DND-41 (cell line): ENCODE data around the gene SHROOM3.

Experiments
- ATAC-seq: fragments of 200-7000 bp; cut with Tn5 transposase; 3 replicates; pipeline ENCODE4 v1.9.1; 2021; ENCODE audit warnings: low read depth; ENCODE audit not compliant: insufficient read depth
- DNase-seq: peaks from one replicate; pipeline ENCODE4 v3.0.0-alpha.2; 2020
- H2AFZ ChIP-seq: 2 replicates; pipeline ENCODE4 v1.6.0; 2012; ENCODE audit warnings: low read depth, low read length
- H3K27ac ChIP-seq: 2 replicates; pipeline ENCODE4 v1.5.1; 2012; ENCODE audit warnings: low read length, inconsistent platforms
- H3K27me3 ChIP-seq: fragments of 200-600 bp; sonication (generic); 2 replicates; pipeline ENCODE4 v1.6.0; 2012; ENCODE audit warnings: low read length, mild to moderate bottlenecking, inconsistent platforms; ENCODE audit not compliant: insufficient read depth, poor library complexity
- H3K36me3 ChIP-seq: 2 replicates; pipeline ENCODE4 v1.5.1; 2012; ENCODE audit warnings: low read length, inconsistent platforms; ENCODE audit not compliant: insufficient read depth
- H3K4me1 ChIP-seq: 2 replicates; pipeline ENCODE4 v1.5.1; 2012; ENCODE audit warnings: mild to moderate bottlenecking, low read length; ENCODE audit not compliant: insufficient read depth
- H3K4me2 ChIP-seq: 2 replicates; pipeline ENCODE4 v1.6.0; 2012; ENCODE audit warnings: mild to moderate bottlenecking, moderate library complexity, low read length, inconsistent platforms; ENCODE audit not compliant: insufficient read depth
- H3K4me3 ChIP-seq, 2 experiments: fragments of 200-600 bp in 1 of 2; shearing (Covaris generic) in 1 of 2; 2 replicates each; pipeline ENCODE4 v1.5.1; 2012 to 2016; ENCODE audit warnings: inconsistent platforms in 2 of 2, low read length in 2 of 2, mild to moderate bottlenecking in 2 of 2, low read depth in 1 of 2, moderate library complexity in 1 of 2
- H3K79me2 ChIP-seq: 2 replicates; pipeline ENCODE4 v1.6.0; 2012; ENCODE audit warnings: low read length, inconsistent platforms; ENCODE audit not compliant: insufficient read depth
- H3K9ac ChIP-seq: 2 replicates; pipeline ENCODE4 v1.6.0; 2012; ENCODE audit warnings: low read depth, mild to moderate bottlenecking, inconsistent platforms, low read length, moderate library complexity
- H3K9me3 ChIP-seq: 2 replicates; pipeline ENCODE4 v1.5.1; 2012; ENCODE audit warnings: low read length, moderate library complexity, mild to moderate bottlenecking, inconsistent platforms; ENCODE audit not compliant: insufficient read depth, severe bottlenecking
- H4K20me1 ChIP-seq: 2 replicates; pipeline ENCODE4 v1.6.0; 2012; ENCODE audit warnings: low read length; ENCODE audit not compliant: insufficient read depth
- EZH2 ChIP-seq: IDR thresholded peaks from 3 replicates; pipeline ENCODE4 v1.6.1; 2012; ENCODE audit warnings: borderline replicate concordance, low read depth, mild to moderate bottlenecking, moderate library complexity, low read length, inconsistent platforms; ENCODE audit not compliant: severe bottlenecking
- TF ChIP-seq, protein P1 (sequence below): IDR thresholded peaks from 2 replicates; pipeline ENCODE4 v1.5.1; 2012; ENCODE audit warnings: borderline replicate concordance, low read length, moderate library complexity, mild to moderate bottlenecking; ENCODE audit not compliant: poor library complexity, severe bottlenecking; ENCODE audit errors: extremely low read depth

The SHROOM3 gene

DNA sequence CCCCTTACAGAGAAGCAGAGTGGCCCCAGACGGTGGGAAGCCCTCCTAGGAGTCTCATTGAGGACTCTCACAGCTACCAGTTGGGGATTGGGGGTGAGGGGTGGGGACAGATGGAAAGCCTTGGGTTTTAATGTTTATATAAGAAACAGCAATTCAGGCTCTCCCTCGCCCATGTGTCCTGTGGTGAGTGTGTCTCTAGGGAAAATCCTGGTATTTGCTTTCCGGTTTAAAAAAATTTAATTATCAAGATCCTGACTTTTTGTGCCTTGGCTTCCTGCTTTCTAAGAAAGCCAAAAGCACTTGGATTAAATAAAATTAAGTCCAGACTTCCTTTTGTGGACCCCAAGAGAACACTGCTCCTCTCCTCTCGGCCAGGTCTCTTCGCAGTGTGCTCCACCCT is 369.1 kb downstream of the SHROOM3 start:
- Histone ChIP-seq H3K79me2 (no peaks in the 10 kb centered on the region), H2AFZ (no peak overlapping the region), H4K20me1 (no peaks in the 10 kb centered on the region), H3K4me2 (no peak overlapping the region), H3K27ac (no peak overlapping the region), H3K9me3 (no peaks in the 10 kb centered on the region), H3K27me3 (peaks cover 2% of the 10 kb centered on the region), H3K4me1 (no peaks in the 10 kb centered on the region), H3K9ac (no peak overlapping the region), H3K36me3 (no peaks in the 10 kb centered on the region), H3K4me3 (no peak overlapping the region)
- no peak for ATAC-seq
- DNase-seq, result no peak
- TF ChIP-seq EZH2, result no peak
- TF ChIP-seq, protein P1, sequence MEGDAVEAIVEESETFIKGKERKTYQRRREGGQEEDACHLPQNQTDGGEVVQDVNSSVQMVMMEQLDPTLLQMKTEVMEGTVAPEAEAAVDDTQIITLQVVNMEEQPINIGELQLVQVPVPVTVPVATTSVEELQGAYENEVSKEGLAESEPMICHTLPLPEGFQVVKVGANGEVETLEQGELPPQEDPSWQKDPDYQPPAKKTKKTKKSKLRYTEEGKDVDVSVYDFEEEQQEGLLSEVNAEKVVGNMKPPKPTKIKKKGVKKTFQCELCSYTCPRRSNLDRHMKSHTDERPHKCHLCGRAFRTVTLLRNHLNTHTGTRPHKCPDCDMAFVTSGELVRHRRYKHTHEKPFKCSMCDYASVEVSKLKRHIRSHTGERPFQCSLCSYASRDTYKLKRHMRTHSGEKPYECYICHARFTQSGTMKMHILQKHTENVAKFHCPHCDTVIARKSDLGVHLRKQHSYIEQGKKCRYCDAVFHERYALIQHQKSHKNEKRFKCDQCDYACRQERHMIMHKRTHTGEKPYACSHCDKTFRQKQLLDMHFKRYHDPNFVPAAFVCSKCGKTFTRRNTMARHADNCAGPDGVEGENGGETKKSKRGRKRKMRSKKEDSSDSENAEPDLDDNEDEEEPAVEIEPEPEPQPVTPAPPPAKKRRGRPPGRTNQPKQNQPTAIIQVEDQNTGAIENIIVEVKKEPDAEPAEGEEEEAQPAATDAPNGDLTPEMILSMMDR, result no peak

DNA sequence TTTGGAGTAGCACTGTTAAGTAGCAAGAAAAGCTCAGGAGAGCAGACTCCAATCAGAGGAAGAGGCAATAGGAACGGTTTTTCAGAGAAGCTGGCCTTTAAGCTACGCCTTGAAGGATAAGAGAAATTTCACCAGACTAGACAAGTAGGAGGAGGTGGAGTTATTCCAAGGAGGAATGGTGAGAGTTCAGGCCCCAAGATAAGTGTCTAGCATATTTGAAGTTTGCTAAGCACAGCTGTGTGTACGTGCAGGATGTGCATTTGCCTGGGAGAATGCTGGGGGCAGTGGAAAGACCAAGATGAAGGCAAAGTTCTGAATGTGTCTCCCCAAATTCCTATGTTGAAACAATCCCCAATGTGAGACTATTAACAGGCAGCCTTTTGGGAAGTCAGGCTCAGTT is 371.3 kb downstream of the SHROOM3 start:
- Histone ChIP-seq H3K27me3 (no peaks in the 10 kb centered on the region), H3K4me1 (no peaks in the 10 kb centered on the region), H3K4me2 (no peak overlapping the region), H3K9me3 (no peaks in the 10 kb centered on the region), H3K27ac (no peak overlapping the region), H3K79me2 (no peaks in the 10 kb centered on the region), H3K9ac (no peak overlapping the region), H3K36me3 (no peaks in the 10 kb centered on the region), H2AFZ (no peak overlapping the region), H4K20me1 (no peaks in the 10 kb centered on the region), H3K4me3 (no peak overlapping the region)
- TF ChIP-seq, protein P1, result no peak
- no peak for TF ChIP-seq EZH2
- DNase-seq, result no peak
- ATAC-seq, result no peak

- Histone ChIP-seq H3K9ac (no peak overlapping the region), H3K4me1 (no peaks in the 10 kb centered on the region), H2AFZ (no peak overlapping the region), H3K27ac (no peak overlapping the region), H3K36me3 (no peaks in the 10 kb centered on the region), H4K20me1 (no peaks in the 10 kb centered on the region), H3K9me3 (no peaks in the 10 kb centered on the region), H3K79me2 (no peaks in the 10 kb centered on the region), H3K4me3 (no peak overlapping the region), H3K27me3 (no peaks in the 10 kb centered on the region), H3K4me2 (no peak overlapping the region)
- no peak for TF ChIP-seq EZH2
- TF ChIP-seq, protein P1, result no peak
- DNase-seq (no peak), ATAC-seq (no peak)
These were observed 371.7 kb downstream of the SHROOM3 start for GRCh38 chr4:76806757-76807156.
